ENCODE data around the gene LPIN3. TPM values are rescaled to one million over a fixed set of nuclear protein-coding genes. Genes with fewer than 3 reads are reported as not detected.

The LPIN3 gene
- total and polyA plus RNA-seq, 12 donors, result 11.1 to 45.5 (median 18.2) TPM

DNA sequence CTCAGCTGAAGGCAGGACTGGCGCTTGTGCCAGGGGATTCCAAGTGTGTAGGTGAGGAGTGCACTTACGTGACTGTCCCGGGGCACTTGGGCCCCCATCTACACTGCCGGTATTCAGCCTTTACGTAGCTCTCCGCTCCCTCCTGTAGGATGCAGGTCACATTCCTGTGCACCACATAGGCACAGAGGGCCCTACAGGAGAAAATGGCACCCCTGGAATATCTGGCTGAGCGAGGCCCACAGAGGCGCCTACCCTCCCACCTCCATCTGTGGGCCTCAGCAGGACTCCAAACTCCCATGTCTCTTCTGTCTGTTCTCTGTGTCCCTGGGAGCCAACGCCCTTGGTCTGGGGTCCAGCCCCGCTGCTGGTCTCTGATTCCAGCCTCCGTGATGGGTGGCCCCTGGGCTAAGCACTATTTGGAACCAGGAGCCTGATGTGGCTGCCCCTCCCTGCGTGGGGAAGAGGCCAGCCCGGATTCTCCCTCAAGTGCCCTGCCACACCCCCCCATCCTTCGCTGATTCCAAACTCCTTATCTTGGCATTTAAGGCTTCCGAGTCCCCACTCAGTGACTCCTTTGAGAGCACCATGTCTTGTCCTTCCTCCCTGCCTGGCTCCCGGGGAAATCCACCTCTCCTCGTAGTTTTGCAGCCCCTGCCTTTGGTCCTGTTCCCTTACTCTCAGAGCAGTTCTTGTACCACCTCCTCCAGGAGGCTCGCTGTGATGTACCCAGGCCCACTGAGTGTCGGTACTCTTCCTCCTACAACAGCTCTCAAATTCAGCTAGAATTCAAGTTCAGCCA lies 24.5 kb downstream of the LPIN3 start:
- Histone ChIP-seq H3K36me3 (peaks cover 0 to 3% (median 0%) of the 10 kb centered on the region in 9 donors), H3K9me3 (no peaks in the 10 kb centered on the region), H3K27ac (peak overlapping the region in 4 of 10 donors; percentile 51 to 75 (median 56)), H3K4me1 (peaks cover 4 to 40% (median 15%) of the 10 kb centered on the region in 9 donors), H3K27me3 (peaks cover 0 to 47% (median 27%) of the 10 kb centered on the region in 7 donors), H3K4me3 (peak overlapping the region in 8 of 10 donors; percentile 29 to 60 (median 47))
- DNase-seq (no peak), ATAC-seq (no peak)
- TF ChIP-seq, protein P1, sequence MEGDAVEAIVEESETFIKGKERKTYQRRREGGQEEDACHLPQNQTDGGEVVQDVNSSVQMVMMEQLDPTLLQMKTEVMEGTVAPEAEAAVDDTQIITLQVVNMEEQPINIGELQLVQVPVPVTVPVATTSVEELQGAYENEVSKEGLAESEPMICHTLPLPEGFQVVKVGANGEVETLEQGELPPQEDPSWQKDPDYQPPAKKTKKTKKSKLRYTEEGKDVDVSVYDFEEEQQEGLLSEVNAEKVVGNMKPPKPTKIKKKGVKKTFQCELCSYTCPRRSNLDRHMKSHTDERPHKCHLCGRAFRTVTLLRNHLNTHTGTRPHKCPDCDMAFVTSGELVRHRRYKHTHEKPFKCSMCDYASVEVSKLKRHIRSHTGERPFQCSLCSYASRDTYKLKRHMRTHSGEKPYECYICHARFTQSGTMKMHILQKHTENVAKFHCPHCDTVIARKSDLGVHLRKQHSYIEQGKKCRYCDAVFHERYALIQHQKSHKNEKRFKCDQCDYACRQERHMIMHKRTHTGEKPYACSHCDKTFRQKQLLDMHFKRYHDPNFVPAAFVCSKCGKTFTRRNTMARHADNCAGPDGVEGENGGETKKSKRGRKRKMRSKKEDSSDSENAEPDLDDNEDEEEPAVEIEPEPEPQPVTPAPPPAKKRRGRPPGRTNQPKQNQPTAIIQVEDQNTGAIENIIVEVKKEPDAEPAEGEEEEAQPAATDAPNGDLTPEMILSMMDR (IDR thresholded peaks at IDR 0.05), result no peak
- 82 to 84% methylated on average over 19 of the region's 19 CpGs for WGBS, 2 donors
- intact Hi-C loops (cut with DNase I), result loop anchor here in 1 of 10 donors (5.0 kb wide), 1 partner anchor 47 kb away; no protein-coding TSS in a partner anchor

GRCh38 chr20:41365777-41366545 lies 25.3 kb downstream of the LPIN3 start:
- H3K9me3 ChIP-seq, result peaks cover 0 to 1% (median 0%) of the 10 kb centered on the region in 11 donors
- peaks cover 0 to 47% (median 27%) of the 10 kb centered on the region in 7 donors for H3K27me3 ChIP-seq
- peaks cover 4 to 32% (median 15%) of the 10 kb centered on the region in 9 donors for H3K4me1 ChIP-seq
- H3K27ac ChIP-seq, result peak overlapping the region in 4 of 10 donors; percentile 51 to 75 (median 56)
- ATAC-seq, result peak in 4 of 8 donors; percentile 3 to 29 (median 8)
- WGBS, 2 donors, result 4 to 5% methylated on average over 75 to 76 of the region's 76 CpGs
- TF ChIP-seq, protein P1 (IDR thresholded peaks at IDR 0.05), result no peak
- H3K36me3 ChIP-seq, result no peaks in the 10 kb centered on the region
- H3K4me3 ChIP-seq, result peak overlapping the region; percentile 20 to 60 (median 46)
- intact Hi-C loops (cut with DNase I), result no loop called here
- no peak for DNase-seq

DNA sequence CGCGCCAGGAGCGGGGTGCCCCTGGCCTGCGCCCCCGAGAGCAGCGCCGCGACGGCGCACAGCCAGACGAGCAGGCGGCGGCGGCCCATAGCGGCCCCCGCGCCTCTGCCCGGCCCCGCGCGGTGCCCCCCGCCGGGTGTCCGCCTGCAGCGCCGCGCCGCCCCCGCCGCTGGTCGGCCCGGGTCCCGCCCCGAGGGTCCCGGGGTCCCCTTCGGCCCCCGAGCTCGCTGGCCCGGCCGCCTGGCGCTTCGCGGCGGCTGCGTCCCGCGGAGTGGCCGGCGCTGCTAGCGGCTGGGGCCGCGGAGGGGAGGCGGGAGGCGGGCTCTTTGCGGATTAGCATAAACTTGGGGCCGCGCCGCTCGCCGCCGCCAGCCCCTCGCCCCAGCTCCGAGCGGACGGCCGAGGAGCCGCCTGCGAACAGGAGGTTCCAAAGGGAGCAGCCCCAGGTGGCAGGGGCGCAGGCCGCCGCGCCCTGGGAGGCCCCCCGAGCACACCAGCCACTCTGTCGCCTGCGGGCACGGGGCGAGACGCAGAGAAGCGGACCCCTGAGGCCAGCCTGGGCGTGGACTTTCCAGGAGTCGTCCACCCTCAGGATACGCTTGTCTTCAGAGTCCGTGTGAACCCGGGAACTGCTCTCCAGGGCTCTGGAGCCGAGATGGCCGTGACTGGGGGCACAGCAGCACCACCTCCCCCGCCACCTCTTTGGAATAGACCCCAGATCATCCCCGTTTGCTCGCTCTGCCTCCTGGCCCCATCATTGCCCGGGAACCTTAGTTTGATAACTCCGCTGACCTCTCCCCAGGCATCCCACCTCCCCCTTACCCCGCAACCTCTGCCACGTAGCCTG lies 26.1 kb downstream of the LPIN3 start, which contains the start of gene EMILIN3:
Gene EMILIN3, minus strand, starts transcription at position 273 of the 847 bp plus-strand sequence. Its CDS starts 184 bp downstream, at position 89.
- DNase-seq (no peak), ATAC-seq (peak in 4 of 8 donors; percentile 10 to 46 (median 28))
- Histone ChIP-seq H3K36me3 (no peaks in the 10 kb centered on the region), H3K4me1 (peaks cover 4 to 24% (median 13%) of the 10 kb centered on the region in 9 donors), H3K27ac (peak within 1 kb of the TSS in 4 of 10 donors; percentile 57 to 76 (median 63)), H3K27me3 (peaks cover 0 to 47% (median 27%) of the 10 kb centered on the region in 7 donors), H3K9me3 (peaks cover 0 to 8% (median 0%) of the 10 kb centered on the region in 11 donors), H3K4me3 (peak within 1 kb of the TSS; percentile 29 to 60 (median 47))
- intact Hi-C loops (cut with DNase I), result no loop called here
- TF ChIP-seq, protein P1 (IDR thresholded peaks at IDR 0.05), result no peak
- 7 to 11% methylated on average over 50 to 93 of the region's 93 CpGs for WGBS, 2 donors
